ENCODE measurements around the gene PSMB5. TPM values are rescaled to one million over a fixed set of nuclear protein-coding genes. Genes with fewer than 3 reads are reported as not detected.

PSMB5 gene
- total and polyA plus RNA-seq, 2 of the 13 experiments (the other 11 are each of a cell fraction or from before 2014, with no cell fraction given): 705 to 871 TPM

- TF ChIP-seq KIAA2018 (CRISPR knock-in tag; IDR thresholded peaks at IDR 0.05; ENCODE audit: borderline replicate concordance) (0 out of 2 replicates have a peak, but pooled peaks have one; percentile 75), ZNF263 (CRISPR knock-in tag; IDR thresholded peaks at IDR 0.05) (peak; percentile 72), SP2 (CRISPR knock-in tag; IDR thresholded peaks at IDR 0.05) (peak; percentile 43; the same call in 1 of the 2 replicates), REST (IDR thresholded peaks at IDR 0.05; ENCODE audit: borderline replicate concordance in 1 of 2, low read depth in 1 of 2, low read length in 2 of 2) (no peak; a peak in 1 of 4 replicates), SAP130 (CRISPR knock-in tag; IDR thresholded peaks at IDR 0.05; ENCODE audit: low read depth) (peak; percentile 77), ZNF326 (CRISPR knock-in tag; IDR thresholded peaks at IDR 0.05; ENCODE audit: borderline replicate concordance) (no peak), GFI1 (CRISPR knock-in tag; IDR thresholded peaks at IDR 0.05; ENCODE audit: borderline replicate concordance) (peak; percentile 80; the same call in 1 of the 2 replicates), RFXAP (CRISPR knock-in tag; IDR thresholded peaks at IDR 0.05; ENCODE audit: borderline replicate concordance) (peak; percentile 82; the same call in 1 of the 2 replicates), NFE2L2 (IDR thresholded peaks at IDR 0.05; ENCODE audit: low read length) (peak; percentile 27; the same call in 1 of the 2 replicates), PRPF4 (IDR thresholded peaks at IDR 0.05; ENCODE audit: low read depth, low read length, poor library complexity, severe bottlenecking) (peak; percentile 26), GATAD1 (CRISPR knock-in tag; IDR thresholded peaks at IDR 0.05) (peak; percentile 48; the same call in 1 of the 2 replicates), SMAD3 (CRISPR knock-in tag; IDR thresholded peaks at IDR 0.05) (peak; percentile 45; the same call in 1 of the 2 replicates), ZNF501 (CRISPR knock-in tag; IDR thresholded peaks at IDR 0.05) (peak; percentile 98), SRSF9 (IDR thresholded peaks at IDR 0.05; ENCODE audit: borderline replicate concordance, insufficient read depth, low read depth, low read length, poor library complexity, severe bottlenecking) (no peak)
- TF ChIP-seq, protein P1, sequence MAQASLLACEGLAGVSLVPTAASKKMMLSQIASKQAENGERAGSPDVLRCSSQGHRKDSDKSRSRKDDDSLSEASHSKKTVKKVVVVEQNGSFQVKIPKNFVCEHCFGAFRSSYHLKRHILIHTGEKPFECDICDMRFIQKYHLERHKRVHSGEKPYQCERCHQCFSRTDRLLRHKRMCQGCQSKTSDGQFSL (CRISPR knock-in tag; IDR thresholded peaks at IDR 0.05): 0 out of 2 replicates have a peak, but pooled peaks have one; percentile 13
These were observed 23.3 kb upstream of the PSMB5 start (continued) for GRCh38 chr14:23057757-23058653.
